Stimulated activated CD8-positive, alpha-beta memory T cell treated with anti-CD3 and anti-CD28 coated beads, Interleukin-7, amount 100 ng/mL, for 4 hours (primary cell): Measurements from ENCODE around the gene PLAGL2.

Source experiments
- DNase-seq, 2 donors: peaks; one replicate each; pipeline ENCODE4 v3.0.0-alpha.2; 2020; ENCODE audit warnings: low read depth in 2 of 2

The PLAGL2 gene

GRCh38 chr20:32153156-32153665 is 54.3 kb downstream of the PLAGL2 start:
- DNase-seq: no peak

- DNase-seq: no peak
These were observed 55.0 kb downstream of the PLAGL2 start for GRCh38 chr20:32152421-32153155.

GRCh38 chr20:32150291-32150848 is 57.2 kb downstream of the PLAGL2 start:
- no peak for DNase-seq

GRCh38 chr20:32149566-32150170 is 57.9 kb downstream of the PLAGL2 start:
- no peak for DNase-seq

DNA sequence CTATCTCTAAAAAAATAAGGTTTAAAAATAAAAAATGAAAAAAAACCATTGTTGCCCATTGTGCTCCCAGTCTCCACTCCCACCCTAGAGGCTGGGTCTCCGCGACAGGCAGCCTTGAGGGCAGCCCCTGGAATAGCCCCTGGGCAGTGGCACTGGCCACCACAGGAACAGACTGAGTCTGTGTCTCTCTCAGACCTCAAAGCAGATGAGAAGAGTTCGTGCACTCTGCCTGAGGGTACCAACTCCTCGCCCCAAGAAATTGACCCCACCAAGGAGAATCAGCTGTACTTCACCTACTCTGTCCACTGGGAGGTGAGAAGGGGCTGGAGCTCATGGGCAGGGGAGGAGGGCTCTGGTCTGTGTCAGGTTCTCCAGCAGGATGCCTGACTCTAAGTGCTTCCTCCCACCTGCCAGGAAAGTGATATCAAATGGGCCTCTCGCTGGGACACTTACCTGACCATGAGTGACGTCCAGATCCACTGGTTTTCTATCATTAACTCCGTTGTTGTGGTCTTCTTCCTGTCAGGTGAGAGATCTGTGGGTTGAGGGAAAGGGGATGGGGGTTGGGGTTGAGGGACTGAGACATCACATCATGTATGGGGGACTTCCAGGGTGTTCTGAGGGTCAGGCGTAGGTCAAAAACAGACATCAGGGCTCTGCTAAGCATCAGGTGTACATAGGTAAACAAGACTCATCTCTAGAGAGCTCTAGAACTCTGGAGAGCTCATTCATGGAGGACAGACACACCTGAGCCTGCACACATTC is 62.5 kb downstream of the PLAGL2 start:
- no peak for DNase-seq

DNA sequence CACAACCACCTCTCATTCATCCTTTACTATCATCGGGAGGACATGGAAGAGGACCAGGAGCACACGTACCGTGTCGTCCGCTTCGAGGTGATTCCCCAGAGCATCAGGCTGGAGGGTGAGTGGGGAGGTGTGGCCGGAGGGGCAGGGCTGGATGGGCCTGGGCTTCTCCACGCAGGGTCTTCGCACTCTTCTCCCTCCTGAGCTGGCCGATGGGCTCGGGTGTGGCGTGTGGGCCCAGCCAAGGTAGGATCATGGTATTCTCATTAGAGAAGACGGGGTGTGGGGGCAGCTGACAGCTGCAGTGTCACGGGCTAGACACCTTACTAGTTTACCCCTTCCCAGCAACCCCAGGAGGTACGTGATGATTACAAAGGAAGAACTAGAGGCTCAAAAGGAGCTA is 64.6 kb downstream of the PLAGL2 start:
- DNase-seq: no peak
